ENCODE data around the gene RP9.
A peak's percentile ranks its signal among the peaks of the same experiment; 100 is the strongest.

RP9 gene
- 18.9 reads per million, percentile 45 among the genes with 10 or more reads in this experiment for total RNA-seq

- peak; percentile 64 for DNase-seq
Measured at GRCh38 chr7:33109005-33109757, at the start of gene RP9. Gene RP9, minus strand, starts transcription at chr7:33109404. Its CDS starts 32 bp downstream, at chr7:33109372.

GRCh38 chr7:33157781-33158180 lies 48.6 kb upstream of the RP9 start:
- no peak for DNase-seq

GRCh38 chr7:33157311-33157710 lies 48.1 kb upstream of the RP9 start:
- no peak for DNase-seq

- no peak for DNase-seq
Measured at GRCh38 chr7:33156441-33156840, 47.2 kb upstream of the RP9 start.

- no peak for DNase-seq
Measured at GRCh38 chr7:33155811-33156210, 46.6 kb upstream of the RP9 start.

- no peak for DNase-seq
Measured at GRCh38 chr7:33152087-33152486, 42.9 kb upstream of the RP9 start.

- DNase-seq = no peak
Measured at GRCh38 chr7:33145156-33145555, 36.0 kb upstream of the RP9 start.

- DNase-seq = no peak
Measured at GRCh38 chr7:33143996-33144718, 35.0 kb upstream of the RP9 start.

GRCh38 chr7:33142585-33142984 lies 33.4 kb upstream of the RP9 start:
- DNase-seq = no peak

GRCh38 chr7:33137103-33137502 lies 27.9 kb upstream of the RP9 start:
- no peak for DNase-seq

- no peak for DNase-seq
Measured at GRCh38 chr7:33130184-33130583, 21.0 kb upstream of the RP9 start.

GRCh38 chr7:33129806-33130153 lies 20.6 kb upstream of the RP9 start:
- DNase-seq = no peak

GRCh38 chr7:33128990-33129805 lies 20.0 kb upstream of the RP9 start, which contains the start of gene BBS9:
Gene BBS9, plus strand, starts transcription at chr7:33129564. Its CDS starts 16,689 bp downstream, at chr7:33146253.
- peak; percentile 85 for DNase-seq

GRCh38 chr7:33128631-33128989 lies 19.4 kb upstream of the RP9 start:
- DNase-seq = no peak

- no peak for DNase-seq
Measured at GRCh38 chr7:33127085-33127484, 17.9 kb upstream of the RP9 start.

- no peak for DNase-seq
Measured at GRCh38 chr7:33118383-33118782, 9.2 kb upstream of the RP9 start.

- no peak for DNase-seq
Measured at GRCh38 chr7:33114976-33115375, 5.8 kb upstream of the RP9 start.

GRCh38 chr7:33111614-33112013 lies 2.4 kb upstream of the RP9 start:
- DNase-seq = no peak

- no peak for DNase-seq
Measured at GRCh38 chr7:33109758-33110238, 594 bp upstream of the RP9 start.

- DNase-seq = no peak
Measured at GRCh38 chr7:33108554-33109004, 625 bp downstream of the RP9 start.

GRCh38 chr7:33107136-33108066 lies 1.8 kb downstream of the RP9 start:
- DNase-seq = peak; percentile 43

GRCh38 chr7:33101906-33102305 lies 7.3 kb downstream of the RP9 start:
- no peak for DNase-seq

Measured in effector CD4-positive, alpha-beta T cell (primary cell).